Parathyroid adenoma (tissue), 2 donors: Measurements from ENCODE around the gene ASB10.

Experiments
- H2AFZ ChIP-seq: fragments of 300-600 bp; sonication (generic); one replicate; pipeline ENCODE4 v1.7.0; 2017; ENCODE audit warnings: antibody characterized with exemption, mild to moderate bottlenecking
- H3K27ac ChIP-seq: fragments of 300-600 bp; sonication (generic); one replicate; pipeline ENCODE4 v1.7.0; 2017
- H3K27me3 ChIP-seq: fragments of 300-600 bp; sonication (generic); one replicate; pipeline ENCODE4 v1.7.0; 2017; ENCODE audit warnings: low read length; ENCODE audit not compliant: control insufficient read depth, insufficient read depth
- H3K36me3 ChIP-seq: fragments of 300-600 bp; sonication (generic); one replicate; pipeline ENCODE4 v1.7.0; 2017; ENCODE audit warnings: low read length; ENCODE audit not compliant: control insufficient read depth, insufficient read depth
- H3K4me1 ChIP-seq: fragments of 300-600 bp; sonication (generic); one replicate; pipeline ENCODE4 v1.7.0; 2017; ENCODE audit warnings: control low read depth
- H3K4me2 ChIP-seq: fragments of 300-600 bp; sonication (generic); one replicate; pipeline ENCODE4 v1.7.0; 2017; ENCODE audit warnings: low read length
- H3K4me3 ChIP-seq: fragments of 300-600 bp; sonication (generic); one replicate; pipeline ENCODE4 v1.7.0; 2017; ENCODE audit warnings: low read depth, low read length
- H3K79me2 ChIP-seq: fragments of 300-600 bp; sonication (generic); one replicate; pipeline ENCODE4 v1.7.0; 2017; ENCODE audit warnings: control low read depth
- H3K9ac ChIP-seq: fragments of 300-600 bp; sonication (generic); one replicate; pipeline ENCODE4 v1.7.0; 2017; ENCODE audit warnings: mild to moderate bottlenecking
- H3K9me3 ChIP-seq: fragments of 300-600 bp; sonication (generic); one replicate; pipeline ENCODE4 v1.7.0; 2017; ENCODE audit warnings: low read length; ENCODE audit not compliant: control insufficient read depth
- CTCF ChIP-seq: fragments of 300-600 bp; sonication (generic); IDR thresholded peaks from one replicate; pipeline ENCODE4 v1.7.0; 2017; ENCODE audit warnings: antibody characterized with exemption, mild to moderate bottlenecking
- donor health status: primary hyperparathyroidism.

Gene ASB10

GRCh38 chr7:151139071-151139790, 47.8 kb downstream of the ASB10 start:
- no peaks in the 10 kb centered on the region for H3K9me3 ChIP-seq
- H3K4me1 ChIP-seq = no peaks in the 10 kb centered on the region
- no peaks in the 10 kb centered on the region for H3K79me2 ChIP-seq
- no peak overlapping the region for H3K4me3 ChIP-seq
- no peaks in the 10 kb centered on the region for H3K27me3 ChIP-seq
- no peak overlapping the region for H3K9ac ChIP-seq
- H3K27ac ChIP-seq = no peak overlapping the region
- no peaks in the 10 kb centered on the region for H3K36me3 ChIP-seq
- H2AFZ ChIP-seq = no peak overlapping the region
- TF ChIP-seq CTCF = no peak
- H3K4me2 ChIP-seq = no peak overlapping the region

- Histone ChIP-seq H3K4me1 (no peaks in the 10 kb centered on the region), H2AFZ (no peak overlapping the region), H3K79me2 (no peaks in the 10 kb centered on the region), H3K9ac (no peak overlapping the region), H3K27ac (no peak overlapping the region), H3K4me3 (no peak overlapping the region), H3K27me3 (no peaks in the 10 kb centered on the region), H3K36me3 (no peaks in the 10 kb centered on the region), H3K4me2 (no peak overlapping the region), H3K9me3 (no peaks in the 10 kb centered on the region)
- no peak for TF ChIP-seq CTCF
These were observed 48.7 kb downstream of the ASB10 start for GRCh38 chr7:151138153-151138851.

GRCh38 chr7:151137791-151138152, 49.3 kb downstream of the ASB10 start:
- Histone ChIP-seq H3K27me3 (no peaks in the 10 kb centered on the region), H3K4me2 (no peak overlapping the region), H2AFZ (no peak overlapping the region), H3K79me2 (no peaks in the 10 kb centered on the region), H3K9me3 (no peaks in the 10 kb centered on the region), H3K27ac (no peak overlapping the region), H3K9ac (no peak overlapping the region), H3K4me3 (no peak overlapping the region), H3K36me3 (no peaks in the 10 kb centered on the region), H3K4me1 (no peaks in the 10 kb centered on the region)
- TF ChIP-seq CTCF = no peak

- Histone ChIP-seq H3K9ac (no peak overlapping the region), H3K79me2 (no peaks in the 10 kb centered on the region), H3K4me2 (no peak overlapping the region), H2AFZ (no peak overlapping the region), H3K27ac (no peak overlapping the region), H3K4me3 (no peak overlapping the region), H3K4me1 (no peaks in the 10 kb centered on the region), H3K27me3 (no peaks in the 10 kb centered on the region), H3K36me3 (no peaks in the 10 kb centered on the region), H3K9me3 (no peaks in the 10 kb centered on the region)
- no peak for TF ChIP-seq CTCF
These were observed 49.9 kb downstream of the ASB10 start for GRCh38 chr7:151137076-151137675.
